IMR-90 (cell line): ENCODE results near the gene ZBTB45. TPM values are rescaled to one million over a fixed set of nuclear protein-coding genes. Genes with fewer than 3 reads are reported as not detected.

ENCODE experiments used
- ATAC-seq: fragments of 200-7000 bp; cut with Tn5 transposase; 2 replicates; pipeline ENCODE4 v1.9.1; 2020; ENCODE audit warnings: low read depth, mild to moderate bottlenecking, moderate library complexity
- BruUV-seq: library from RNA; stranded (reverse); fragments of 400-500 nt; replicated peaks from 2 replicates; lab custom pipeline; 2021; lab: Mats Ljungman, UMichigan
- CTCF ChIA-PET: fragments of 300-600 bp; formaldehyde crosslinking; extraction: SDS; loops from one replicate; lab custom pipeline; 2021; ENCODE audit warnings: antibody characterized with exemption; lab: Yijun Ruan, JAX
- POLR2A ChIA-PET: fragments of 300-600 bp; sonication (Branson Sonifier 250); formaldehyde crosslinking; loops from one replicate; lab custom pipeline; 2022; ENCODE audit warnings: antibody characterized with exemption; ENCODE audit not compliant: unreplicated experiment; lab: Charles Lee
- DNase-seq: peaks from one replicate; pipeline ENCODE4 v3.0.0; 2013
- H2AFZ ChIP-seq: replicated peaks from 2 replicates; pipeline ENCODE3; 2013; ENCODE audit warnings: low read length, mild to moderate bottlenecking; ENCODE audit not compliant: poor library complexity
- H2AK5ac ChIP-seq: 2 replicates; pipeline ENCODE4 v1.6.1; 2013; ENCODE audit warnings: low read depth, low read length, inconsistent platforms
- H2AK9ac ChIP-seq: replicated peaks from 2 replicates; pipeline ENCODE3; 2013; ENCODE audit warnings: mild to moderate bottlenecking, low read depth, low read length, moderate library complexity; ENCODE audit not compliant: poor library complexity
- H2BK120ac ChIP-seq: 2 replicates; pipeline ENCODE4 v1.6.1; 2013; ENCODE audit warnings: low read depth, low read length, inconsistent platforms
- H2BK15ac ChIP-seq: 3 replicates; pipeline ENCODE4 v1.6.1; 2013; ENCODE audit warnings: low read depth, low read length, inconsistent platforms
- H2BK20ac ChIP-seq: 2 replicates; pipeline ENCODE4 v1.6.1; 2013; ENCODE audit warnings: low read depth, mild to moderate bottlenecking, inconsistent platforms, low read length, moderate library complexity
- H2BK5ac ChIP-seq: 2 replicates; pipeline ENCODE4 v1.6.1; 2013; ENCODE audit warnings: mild to moderate bottlenecking, low read depth, low read length, inconsistent platforms; ENCODE audit not compliant: poor library complexity, severe bottlenecking
- H3K14ac ChIP-seq: replicated peaks from 2 replicates; pipeline ENCODE4 v1.6.1; 2013; ENCODE audit warnings: low read depth, low read length, inconsistent platforms
- H3K18ac ChIP-seq: 2 replicates; pipeline ENCODE4 v1.6.1; 2013; ENCODE audit warnings: low read depth, low read length, control low read depth
- H3K23ac ChIP-seq: 2 replicates; pipeline ENCODE4 v1.6.1; 2013; ENCODE audit warnings: low read depth, low read length, inconsistent platforms
- H3K27ac ChIP-seq: 2 replicates; pipeline ENCODE4 v1.5.1; 2013; ENCODE audit warnings: mild to moderate bottlenecking, control low read depth, low read length; ENCODE audit not compliant: insufficient read depth
- H3K27me3 ChIP-seq: 2 replicates; pipeline ENCODE4 v1.6.1; 2013; ENCODE audit warnings: low read length; ENCODE audit not compliant: control insufficient read depth, insufficient read depth
- H3K36me3 ChIP-seq: 2 replicates; pipeline ENCODE4 v1.6.1; 2013; ENCODE audit warnings: low read length, mixed read lengths; ENCODE audit not compliant: control insufficient read depth, insufficient read depth
- H3K4ac ChIP-seq: 2 replicates; pipeline ENCODE4 v1.6.1; 2013; ENCODE audit warnings: low read depth, low read length, inconsistent platforms
- H3K4me1 ChIP-seq: 2 replicates; pipeline ENCODE4 v1.6.1; 2013; ENCODE audit warnings: low read length, mixed read lengths; ENCODE audit not compliant: control insufficient read depth, insufficient read depth
- H3K4me2 ChIP-seq: 2 replicates; pipeline ENCODE4 v1.6.1; 2013; ENCODE audit warnings: low read depth, mild to moderate bottlenecking, control low read depth, low read length, moderate library complexity
- H3K4me3 ChIP-seq: 2 replicates; pipeline ENCODE4 v1.5.1; 2013; ENCODE audit warnings: low read depth, mild to moderate bottlenecking, control low read depth, low read length, moderate library complexity; ENCODE audit not compliant: insufficient read depth
- H3K56ac ChIP-seq: 2 replicates; pipeline ENCODE4 v1.6.1; 2013; ENCODE audit warnings: low read length, inconsistent platforms; ENCODE audit not compliant: insufficient read depth; ENCODE audit errors: extremely low read depth
- H3K79me1 ChIP-seq, 2 experiments: 2 replicates each; pipeline ENCODE4 v1.6.1; 2013; ENCODE audit warnings: low read length in 2 of 2, inconsistent platforms in 1 of 2, low read depth in 1 of 2
- H3K9ac ChIP-seq: 2 replicates; pipeline ENCODE4 v1.6.1; 2013; ENCODE audit warnings: low read depth, low read length, control low read depth
- H3K9me1 ChIP-seq: 2 replicates; pipeline ENCODE4 v1.6.1; 2013; ENCODE audit warnings: low read length, inconsistent platforms; ENCODE audit not compliant: insufficient read depth
- H3K9me3 ChIP-seq: 2 replicates; pipeline ENCODE4 v1.6.1; 2013; ENCODE audit warnings: low read length; ENCODE audit not compliant: control insufficient read depth, insufficient read depth
- H4K20me1 ChIP-seq: 2 replicates; pipeline ENCODE4 v1.6.1; 2013; ENCODE audit warnings: low read length, inconsistent platforms; ENCODE audit not compliant: insufficient read depth
- H4K5ac ChIP-seq: 2 replicates; pipeline ENCODE4 v1.6.1; 2013; ENCODE audit warnings: mild to moderate bottlenecking, low read depth, low read length, control low read depth
- H4K8ac ChIP-seq, 2 experiments: 2 replicates each; pipeline ENCODE4 v1.6.1; 2013; ENCODE audit warnings: low read depth in 2 of 2, low read length in 2 of 2, control low read depth in 1 of 2, inconsistent platforms in 1 of 2
- H4K91ac ChIP-seq: 2 replicates; pipeline ENCODE4 v1.6.1; 2013; ENCODE audit warnings: low read depth, low read length, inconsistent platforms; ENCODE audit not compliant: insufficient read depth
- BHLHE40 ChIP-seq: fragments of 150-350 bp; IDR thresholded peaks from 2 replicates; pipeline ENCODE4 v1.6.1; 2016; ENCODE audit warnings: mild to moderate bottlenecking, low read depth, low read length
- CEBPB ChIP-seq: IDR thresholded peaks from 2 replicates; pipeline ENCODE4 v1.6.1; 2012; ENCODE audit warnings: low read depth, low read length, improper control_type of control experiment
- CHD1 ChIP-seq: IDR thresholded peaks from 2 replicates; pipeline ENCODE4 v1.6.1; 2012; ENCODE audit warnings: low read depth, low read length, improper control_type of control experiment
- FOS ChIP-seq: fragments of 150-350 bp; IDR thresholded peaks from 2 replicates; pipeline ENCODE4 v1.6.1; 2016; ENCODE audit warnings: low read depth, low read length
- MAFK ChIP-seq: IDR thresholded peaks from 2 replicates; pipeline ENCODE4 v1.6.1; 2012; ENCODE audit warnings: low read depth, low read length, improper control_type of control experiment
- MAZ ChIP-seq: IDR thresholded peaks from 2 replicates; pipeline ENCODE4 v1.6.1; 2012; ENCODE audit warnings: low read depth, mild to moderate bottlenecking, low read length, improper control_type of control experiment, moderate library complexity, borderline replicate concordance
- MXI1 ChIP-seq: IDR thresholded peaks from 2 replicates; pipeline ENCODE4 v1.6.1; 2012; ENCODE audit warnings: low read depth, mild to moderate bottlenecking, low read length, moderate library complexity, borderline replicate concordance
- NFE2L2 ChIP-seq: fragments of 150-350 bp; IDR thresholded peaks from 2 replicates; pipeline ENCODE4 v1.6.1; 2016; ENCODE audit warnings: low read depth, mild to moderate bottlenecking, low read length
- POLR2A ChIP-seq: IDR thresholded peaks from 2 replicates; pipeline ENCODE4 v1.6.1; 2012; ENCODE audit warnings: mild to moderate bottlenecking, low read depth, low read length
- RAD21 ChIP-seq: IDR thresholded peaks from 2 replicates; pipeline ENCODE4 v1.6.1; 2012; ENCODE audit warnings: low read length, improper control_type of control experiment
- RCOR1 ChIP-seq: IDR thresholded peaks from 2 replicates; pipeline ENCODE4 v1.6.1; 2012; ENCODE audit warnings: mild to moderate bottlenecking, low read length, improper control_type of control experiment; ENCODE audit not compliant: insufficient replicate concordance
- RFX5 ChIP-seq: IDR thresholded peaks from 2 replicates; pipeline ENCODE4 v1.8.0; 2012; ENCODE audit warnings: low read depth, mild to moderate bottlenecking, low read length, moderate library complexity
- SMC3 ChIP-seq: fragments of 150-350 bp; IDR thresholded peaks from 2 replicates; pipeline ENCODE4 v1.6.1; 2016; ENCODE audit warnings: low read depth, mild to moderate bottlenecking, antibody characterized with exemption, low read length, moderate library complexity
- WGBS, 2 experiments: methylation state at CpG; one replicate each; pipeline versions ENCODE4 v1.1.5 to v1.1.7; 2013; ENCODE audit warnings: missing lambda C conversion rate in 2 of 2; ENCODE audit not compliant: insufficient read length in 1 of 2; ENCODE audit errors: extremely low coverage in 2 of 2; 5-methylcytosine and 5-hydroxymethylcytosine counted together
- dilution Hi-C: fragments of 300-500 bp; cut with HindIII; formaldehyde crosslinking; loops from one replicate; pipeline ENCODE4 v1.14.3; 2018; ENCODE audit warnings: low sequenced_read_pairs; ENCODE audit not compliant: unreplicated experiment
- in situ Hi-C: fragments of 300-500 bp; cut with MboI; formaldehyde crosslinking; loops from 3 replicates; pipeline ENCODE4 v1.14.3; 2019; ENCODE audit warnings: low sequenced_read_pairs, inconsistent platforms, mixed read lengths
- intact Hi-C: fragments of 100-400 bp; cut with micrococcal nuclease; formaldehyde crosslinking; loops from 2 replicates; pipeline ENCODE4 v1.10.0; 2022
- polyA plus RNA-seq, 3 experiments: library from polyadenylated mRNA; depleted of rRNA; stranded (reverse); fragments of >200 nt; gene quantifications; 2 replicates each; pipeline ENCODE4 v1.2.3, GENCODE V29; 2012; ENCODE audit warnings: low replicate concordance in 1 of 3
- total RNA-seq: library from RNA; depleted of rRNA; stranded (reverse); fragments of >200 nt; gene quantifications from 2 replicates; pipeline ENCODE4 v1.2.3, GENCODE V29; 2012
- TF ChIP-seq, protein P1 (sequence below): fragments of 150-350 bp; IDR thresholded peaks from 2 replicates; pipeline ENCODE4 v1.6.1; 2016; ENCODE audit warnings: low read depth, mild to moderate bottlenecking, low read length, moderate library complexity, borderline replicate concordance
- TF ChIP-seq, protein P2 (sequence below): fragments of 150-350 bp; IDR thresholded peaks from 2 replicates; pipeline ENCODE4 v1.6.1; 2017; ENCODE audit warnings: mild to moderate bottlenecking, antibody characterized with exemption, low read length, low read depth
- TF ChIP-seq, protein P3 (sequence below): conservative IDR thresholded peaks from 2 replicates; pipeline ENCODE4 v1.5.1; 2012; ENCODE audit warnings: mild to moderate bottlenecking, low read depth, low read length, improper control_type of control experiment

Gene ZBTB45
- total and polyA plus RNA-seq, 2 of the 4 experiments (the other 2 are of a cell fraction): 1.4 to 9.7 TPM

DNA sequence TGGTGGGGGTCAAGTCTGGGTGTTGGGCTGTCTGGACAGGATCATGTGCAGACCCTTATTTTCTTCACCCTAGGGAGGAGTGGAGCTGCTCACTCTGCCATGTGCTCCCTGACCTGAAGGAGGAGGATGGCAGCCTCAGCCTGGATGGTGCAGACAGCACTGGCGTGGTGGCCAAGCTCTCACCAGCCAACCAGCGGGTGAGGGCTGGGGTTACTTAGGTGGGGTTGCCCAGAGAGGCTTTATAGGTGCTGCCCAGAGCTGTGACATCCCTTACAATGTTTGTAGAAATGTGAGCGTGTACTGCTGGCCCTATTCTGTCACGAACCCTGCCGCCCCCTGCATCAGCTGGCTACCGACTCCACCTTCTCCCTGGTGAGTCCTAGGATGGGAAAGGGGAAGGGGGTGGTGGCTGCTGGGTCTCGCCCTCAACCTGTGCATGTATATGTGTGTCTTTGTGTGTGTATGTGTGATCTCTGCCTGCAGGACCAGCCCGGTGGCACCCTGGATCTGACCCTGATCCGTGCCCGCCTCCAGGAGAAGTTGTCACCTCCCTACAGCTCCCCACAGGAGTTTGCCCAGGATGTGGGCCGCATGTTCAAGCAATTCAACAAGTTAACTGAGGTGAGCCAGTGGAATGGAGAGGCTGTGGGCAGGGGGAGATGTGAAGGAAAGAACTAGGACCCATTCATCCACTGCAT lies 30.2 kb upstream of the ZBTB45 start:
- Histone ChIP-seq H3K14ac (no peak overlapping the region), H2AK9ac (peak overlapping the region; percentile 70), H3K9ac (no peak overlapping the region), H4K20me1 (peaks cover 70% of the 10 kb centered on the region), H3K56ac (no peak overlapping the region), H3K27ac (no peak overlapping the region), H3K9me1 (peaks cover 28% of the 10 kb centered on the region), H3K9me3 (no peaks in the 10 kb centered on the region), H3K4me1 (peaks cover 20% of the 10 kb centered on the region), H2BK20ac (no peak overlapping the region), H4K5ac (no peak overlapping the region), H2BK15ac (no peak overlapping the region), H3K79me1 (peaks cover 27 to 91% of the 10 kb centered on the region in 2 experiments), H4K8ac (no peak overlapping the region), H3K18ac (no peak overlapping the region), H3K4me3 (no peak overlapping the region), H2AK5ac (no peak overlapping the region), H3K4me2 (no peak overlapping the region), H3K36me3 (peaks cover 69% of the 10 kb centered on the region), H3K27me3 (no peaks in the 10 kb centered on the region), H3K23ac (no peak overlapping the region), H2BK5ac (no peak overlapping the region), H2AFZ (peak overlapping the region; percentile 45), H4K91ac (no peak overlapping the region), H2BK120ac (no peak overlapping the region), H3K4ac (no peak overlapping the region)
- intact Hi-C loops: no loop called here
- ATAC-seq (no peak), DNase-seq (no peak)
- BruUV-seq: no TSS peak
- dilution Hi-C loops: no loop called here
- in situ Hi-C loops: no loop called here
- ChIA-PET CTCF (no interaction called here), POLR2A (no interaction called here)
- WGBS, 2 experiments: 100% methylated on average over 2 of the region's 11 CpGs; no CpG with 5 or more reads in 1 of the 2 experiments
- TF ChIP-seq MAZ (no peak), RCOR1 (no peak), MXI1 (no peak), BHLHE40 (no peak), FOS (no peak), NFE2L2 (no peak), MAFK (no peak), RFX5 (no peak), POLR2A (no peak), SMC3 (no peak), CHD1 (no peak), RAD21 (no peak), CEBPB (no peak)
- TF ChIP-seq, protein P1, sequence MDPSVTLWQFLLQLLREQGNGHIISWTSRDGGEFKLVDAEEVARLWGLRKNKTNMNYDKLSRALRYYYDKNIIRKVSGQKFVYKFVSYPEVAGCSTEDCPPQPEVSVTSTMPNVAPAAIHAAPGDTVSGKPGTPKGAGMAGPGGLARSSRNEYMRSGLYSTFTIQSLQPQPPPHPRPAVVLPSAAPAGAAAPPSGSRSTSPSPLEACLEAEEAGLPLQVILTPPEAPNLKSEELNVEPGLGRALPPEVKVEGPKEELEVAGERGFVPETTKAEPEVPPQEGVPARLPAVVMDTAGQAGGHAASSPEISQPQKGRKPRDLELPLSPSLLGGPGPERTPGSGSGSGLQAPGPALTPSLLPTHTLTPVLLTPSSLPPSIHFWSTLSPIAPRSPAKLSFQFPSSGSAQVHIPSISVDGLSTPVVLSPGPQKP: no peak
- TF ChIP-seq, protein P2, sequence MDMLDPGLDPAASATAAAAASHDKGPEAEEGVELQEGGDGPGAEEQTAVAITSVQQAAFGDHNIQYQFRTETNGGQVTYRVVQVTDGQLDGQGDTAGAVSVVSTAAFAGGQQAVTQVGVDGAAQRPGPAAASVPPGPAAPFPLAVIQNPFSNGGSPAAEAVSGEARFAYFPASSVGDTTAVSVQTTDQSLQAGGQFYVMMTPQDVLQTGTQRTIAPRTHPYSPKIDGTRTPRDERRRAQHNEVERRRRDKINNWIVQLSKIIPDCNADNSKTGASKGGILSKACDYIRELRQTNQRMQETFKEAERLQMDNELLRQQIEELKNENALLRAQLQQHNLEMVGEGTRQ: no peak
- TF ChIP-seq, protein P3, sequence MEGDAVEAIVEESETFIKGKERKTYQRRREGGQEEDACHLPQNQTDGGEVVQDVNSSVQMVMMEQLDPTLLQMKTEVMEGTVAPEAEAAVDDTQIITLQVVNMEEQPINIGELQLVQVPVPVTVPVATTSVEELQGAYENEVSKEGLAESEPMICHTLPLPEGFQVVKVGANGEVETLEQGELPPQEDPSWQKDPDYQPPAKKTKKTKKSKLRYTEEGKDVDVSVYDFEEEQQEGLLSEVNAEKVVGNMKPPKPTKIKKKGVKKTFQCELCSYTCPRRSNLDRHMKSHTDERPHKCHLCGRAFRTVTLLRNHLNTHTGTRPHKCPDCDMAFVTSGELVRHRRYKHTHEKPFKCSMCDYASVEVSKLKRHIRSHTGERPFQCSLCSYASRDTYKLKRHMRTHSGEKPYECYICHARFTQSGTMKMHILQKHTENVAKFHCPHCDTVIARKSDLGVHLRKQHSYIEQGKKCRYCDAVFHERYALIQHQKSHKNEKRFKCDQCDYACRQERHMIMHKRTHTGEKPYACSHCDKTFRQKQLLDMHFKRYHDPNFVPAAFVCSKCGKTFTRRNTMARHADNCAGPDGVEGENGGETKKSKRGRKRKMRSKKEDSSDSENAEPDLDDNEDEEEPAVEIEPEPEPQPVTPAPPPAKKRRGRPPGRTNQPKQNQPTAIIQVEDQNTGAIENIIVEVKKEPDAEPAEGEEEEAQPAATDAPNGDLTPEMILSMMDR: no peak
